ENCODE data around the gene ITGAX.

DNA sequence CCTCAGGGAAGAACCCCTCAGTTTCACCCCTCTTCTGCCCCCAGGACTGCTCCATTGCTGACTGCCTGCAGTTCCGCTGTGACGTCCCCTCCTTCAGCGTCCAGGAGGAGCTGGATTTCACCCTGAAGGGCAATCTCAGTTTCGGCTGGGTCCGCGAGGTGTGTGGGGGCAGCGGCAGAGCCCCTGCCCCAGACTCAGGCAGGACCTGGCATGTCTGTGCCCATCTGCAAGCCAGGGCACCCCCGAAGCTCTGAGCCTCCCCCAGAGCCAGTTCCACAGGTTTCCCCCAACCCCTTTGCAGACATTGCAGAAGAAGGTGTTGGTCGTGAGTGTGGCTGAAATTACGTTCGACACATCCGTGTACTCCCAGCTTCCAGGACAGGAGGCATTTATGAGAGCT, 68.8 kb downstream of the ITGAX start:
- TF ChIP-seq CTCF (IDR thresholded peaks at IDR 0.05) = no peak
- no peak for TF ChIP-seq POLR2A (IDR thresholded peaks at IDR 0.05)
